ENCODE measurements around the gene IPO11.

DNA sequence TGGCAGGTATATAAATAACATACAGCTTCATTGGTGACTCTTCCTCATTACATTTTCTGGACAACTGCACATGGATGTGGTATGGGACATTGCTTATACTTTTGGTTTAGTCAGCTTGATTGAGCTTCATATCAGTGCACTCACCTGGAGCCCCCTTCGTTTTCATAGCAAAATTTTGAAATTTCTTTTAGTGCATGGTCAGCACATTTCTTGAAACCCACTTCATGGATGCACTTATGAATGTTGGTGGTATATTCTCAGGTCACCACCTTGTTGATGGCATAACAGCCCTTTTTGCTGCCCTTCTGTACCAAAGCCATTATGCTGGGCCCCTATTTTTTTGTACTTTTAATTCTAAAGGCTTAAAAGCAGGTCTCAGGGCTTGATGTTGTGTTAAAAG, 149.3 kb downstream of the IPO11 start:
- TF ChIP-seq, protein P1, sequence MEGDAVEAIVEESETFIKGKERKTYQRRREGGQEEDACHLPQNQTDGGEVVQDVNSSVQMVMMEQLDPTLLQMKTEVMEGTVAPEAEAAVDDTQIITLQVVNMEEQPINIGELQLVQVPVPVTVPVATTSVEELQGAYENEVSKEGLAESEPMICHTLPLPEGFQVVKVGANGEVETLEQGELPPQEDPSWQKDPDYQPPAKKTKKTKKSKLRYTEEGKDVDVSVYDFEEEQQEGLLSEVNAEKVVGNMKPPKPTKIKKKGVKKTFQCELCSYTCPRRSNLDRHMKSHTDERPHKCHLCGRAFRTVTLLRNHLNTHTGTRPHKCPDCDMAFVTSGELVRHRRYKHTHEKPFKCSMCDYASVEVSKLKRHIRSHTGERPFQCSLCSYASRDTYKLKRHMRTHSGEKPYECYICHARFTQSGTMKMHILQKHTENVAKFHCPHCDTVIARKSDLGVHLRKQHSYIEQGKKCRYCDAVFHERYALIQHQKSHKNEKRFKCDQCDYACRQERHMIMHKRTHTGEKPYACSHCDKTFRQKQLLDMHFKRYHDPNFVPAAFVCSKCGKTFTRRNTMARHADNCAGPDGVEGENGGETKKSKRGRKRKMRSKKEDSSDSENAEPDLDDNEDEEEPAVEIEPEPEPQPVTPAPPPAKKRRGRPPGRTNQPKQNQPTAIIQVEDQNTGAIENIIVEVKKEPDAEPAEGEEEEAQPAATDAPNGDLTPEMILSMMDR (IDR thresholded peaks at IDR 0.05): no peak
- TF ChIP-seq POLR2A (IDR thresholded peaks at IDR 0.05): no peak

Measured in thyroid gland (tissue), 4 donors.